A549 (cell line): ENCODE data around the gene CCT5.

Experiments used
- CBX8 ChIP-seq: fragments of 200-600 bp; sonication (generic); IDR thresholded peaks from 2 replicates; pipeline ENCODE4 v1.6.1; 2016
- CHD2 ChIP-seq: fragments of 150-350 bp; IDR thresholded peaks from 2 replicates; pipeline ENCODE4 v1.6.1; 2014; ENCODE audit warnings: low read length; ENCODE audit not compliant: partially characterized antibody
- ESRRA ChIP-seq: fragments of 150-350 bp; IDR thresholded peaks from 2 replicates; pipeline ENCODE4 v1.6.1; 2014; ENCODE audit warnings: mild to moderate bottlenecking, low read length, borderline replicate concordance
- MYC ChIP-seq: IDR thresholded peaks from 2 replicates; pipeline ENCODE4 v1.6.1; 2012; ENCODE audit warnings: mild to moderate bottlenecking, inconsistent platforms, low read length, improper control_type of control experiment, borderline replicate concordance
- SMC3 ChIP-seq: fragments of >200 bp; sonication (Bioruptor Twin); formaldehyde crosslinking; IDR thresholded peaks from 3 replicates; pipeline ENCODE4 v1.6.1; 2018; ENCODE audit warnings: inconsistent platforms
- SREBF2 ChIP-seq: fragments of 450-650 bp; IDR thresholded peaks from 2 replicates; pipeline ENCODE4 v1.6.1; 2014; ENCODE audit warnings: mild to moderate bottlenecking, moderate library complexity
- TF ChIP-seq, protein P1 (sequence below): fragments of >200 bp; sonication (Bioruptor Twin); formaldehyde crosslinking; IDR thresholded peaks from 3 replicates; pipeline ENCODE4 v1.5.1; 2016

DNA sequence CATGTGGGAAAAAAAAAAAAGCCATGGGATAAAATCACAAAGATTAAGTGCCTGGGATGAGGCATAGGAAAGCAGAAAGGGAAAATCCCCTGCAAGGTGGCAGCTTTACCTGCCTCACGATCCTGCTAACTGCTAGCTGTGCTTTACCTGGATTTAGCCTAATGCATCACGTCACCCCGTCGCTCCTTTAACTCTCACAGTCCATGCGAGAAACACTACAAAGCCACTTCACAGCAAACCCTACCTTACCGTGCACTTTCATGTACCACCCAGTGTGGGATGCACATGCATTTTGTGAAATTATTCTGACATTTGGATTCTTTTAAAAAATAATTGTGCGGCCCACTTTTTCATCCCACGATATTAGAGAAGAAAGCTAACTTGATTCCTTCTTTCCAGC lies 31.4 kb upstream of the CCT5 start:
- TF ChIP-seq, protein P1, sequence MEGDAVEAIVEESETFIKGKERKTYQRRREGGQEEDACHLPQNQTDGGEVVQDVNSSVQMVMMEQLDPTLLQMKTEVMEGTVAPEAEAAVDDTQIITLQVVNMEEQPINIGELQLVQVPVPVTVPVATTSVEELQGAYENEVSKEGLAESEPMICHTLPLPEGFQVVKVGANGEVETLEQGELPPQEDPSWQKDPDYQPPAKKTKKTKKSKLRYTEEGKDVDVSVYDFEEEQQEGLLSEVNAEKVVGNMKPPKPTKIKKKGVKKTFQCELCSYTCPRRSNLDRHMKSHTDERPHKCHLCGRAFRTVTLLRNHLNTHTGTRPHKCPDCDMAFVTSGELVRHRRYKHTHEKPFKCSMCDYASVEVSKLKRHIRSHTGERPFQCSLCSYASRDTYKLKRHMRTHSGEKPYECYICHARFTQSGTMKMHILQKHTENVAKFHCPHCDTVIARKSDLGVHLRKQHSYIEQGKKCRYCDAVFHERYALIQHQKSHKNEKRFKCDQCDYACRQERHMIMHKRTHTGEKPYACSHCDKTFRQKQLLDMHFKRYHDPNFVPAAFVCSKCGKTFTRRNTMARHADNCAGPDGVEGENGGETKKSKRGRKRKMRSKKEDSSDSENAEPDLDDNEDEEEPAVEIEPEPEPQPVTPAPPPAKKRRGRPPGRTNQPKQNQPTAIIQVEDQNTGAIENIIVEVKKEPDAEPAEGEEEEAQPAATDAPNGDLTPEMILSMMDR, result no peak
- no peak for TF ChIP-seq MYC
- no peak for TF ChIP-seq SMC3
- TF ChIP-seq CBX8, result no peak
- no peak for TF ChIP-seq SREBF2
- TF ChIP-seq CHD2, result no peak
- TF ChIP-seq ESRRA, result no peak
